Natural killer cell (primary cell): ENCODE data around the gene MOCOS. TPM values are rescaled to one million over a fixed set of nuclear protein-coding genes. Genes with fewer than 3 reads are reported as not detected.

Experiments
- ATAC-seq, 3 donors: fragments of 150-1000 bp in 2 of 3; fragments of 200-7000 bp in 1 of 3; cut with Tn5 transposase; 1 replicate in 1 of 3; 2 replicates in 2 of 3; pipeline ENCODE4 v1.10.0; 2021; ENCODE audit warnings: mild to moderate bottlenecking in 2 of 3, moderate library complexity in 2 of 3
- DNase-seq, 2 donors: peaks; one replicate each; pipeline versions ENCODE4 v3.0.0 to v3.0.0-alpha.2; 2013 to 2021; ENCODE audit warnings: mixed read lengths in 1 of 2
- H3K27ac ChIP-seq: one replicate; pipeline ENCODE4 v1.5.1; 2013; ENCODE audit warnings: mild to moderate bottlenecking, low read length
- H3K27me3 ChIP-seq: one replicate; pipeline ENCODE4 v1.6.1; 2013; ENCODE audit warnings: low read length; ENCODE audit not compliant: control insufficient read depth, insufficient read depth
- H3K36me3 ChIP-seq: one replicate; pipeline ENCODE4 v1.6.1; 2013; ENCODE audit warnings: low read length; ENCODE audit not compliant: control insufficient read depth, insufficient read depth
- H3K4me1 ChIP-seq: one replicate; pipeline ENCODE4 v1.6.1; 2013; ENCODE audit warnings: low read length; ENCODE audit not compliant: control insufficient read depth, insufficient read depth
- H3K4me3 ChIP-seq: one replicate; pipeline ENCODE4 v1.5.1; 2013; ENCODE audit warnings: low read length
- H3K9me3 ChIP-seq: one replicate; pipeline ENCODE4 v1.6.1; 2013; ENCODE audit warnings: low read length; ENCODE audit not compliant: control insufficient read depth, insufficient read depth
- H3K27ac Mint-ChIP-seq, 2 donors: one replicate each; pipeline ENCODE4 v1.8.0; 2022; ENCODE audit warnings: mild to moderate bottlenecking in 2 of 2, mixed read lengths in 2 of 2, moderate library complexity in 1 of 2
- H3K27me3 Mint-ChIP-seq, 2 donors: one replicate each; pipeline ENCODE4 v1.8.0; 2022; ENCODE audit warnings: low read depth in 2 of 2, mixed read lengths in 2 of 2
- H3K36me3 Mint-ChIP-seq: one replicate; pipeline ENCODE4 v1.8.0; 2022; ENCODE audit warnings: mixed read lengths
- H3K4me1 Mint-ChIP-seq, 2 donors: one replicate each; pipeline ENCODE4 v1.8.0; 2022; ENCODE audit warnings: mixed read lengths in 2 of 2
- H3K4me3 Mint-ChIP-seq: one replicate; pipeline ENCODE4 v1.8.0; 2022; ENCODE audit warnings: mild to moderate bottlenecking, moderate library complexity, mixed read lengths
- H3K9me3 Mint-ChIP-seq, 2 donors: one replicate each; pipeline ENCODE4 v1.8.0; 2022; ENCODE audit warnings: mixed read lengths in 2 of 2
- WGBS: methylation state at CpG from one replicate; pipeline ENCODE4 v1.1.7; 2013; ENCODE audit warnings: missing lambda C conversion rate; ENCODE audit not compliant: insufficient coverage; 5-methylcytosine and 5-hydroxymethylcytosine counted together
- intact Hi-C: fragments of 100-400 bp; cut with micrococcal nuclease; formaldehyde crosslinking; loops from one replicate; pipeline ENCODE4 v1.14.2; 2022
- total RNA-seq, 4 donors: library from RNA; stranded (reverse); fragments of 120-200 nt in 1 of 4; gene quantifications; one replicate each; pipeline versions ENCODE4 v1.2.3 to v1.2.4, GENCODE V29; 2013 to 2022
- TF ChIP-seq, protein P1 (sequence below): fragments of 200-600 bp; IDR thresholded peaks from one replicate; pipeline ENCODE4 v1.8.0; 2022; ENCODE audit warnings: antibody characterized with exemption

MOCOS gene
- total RNA-seq, 3 donors from 2014 or later (not counting 1 experiment from before 2014, with no cell fraction given) = 0.10 to 0.24 (median 0.16) TPM

DNA sequence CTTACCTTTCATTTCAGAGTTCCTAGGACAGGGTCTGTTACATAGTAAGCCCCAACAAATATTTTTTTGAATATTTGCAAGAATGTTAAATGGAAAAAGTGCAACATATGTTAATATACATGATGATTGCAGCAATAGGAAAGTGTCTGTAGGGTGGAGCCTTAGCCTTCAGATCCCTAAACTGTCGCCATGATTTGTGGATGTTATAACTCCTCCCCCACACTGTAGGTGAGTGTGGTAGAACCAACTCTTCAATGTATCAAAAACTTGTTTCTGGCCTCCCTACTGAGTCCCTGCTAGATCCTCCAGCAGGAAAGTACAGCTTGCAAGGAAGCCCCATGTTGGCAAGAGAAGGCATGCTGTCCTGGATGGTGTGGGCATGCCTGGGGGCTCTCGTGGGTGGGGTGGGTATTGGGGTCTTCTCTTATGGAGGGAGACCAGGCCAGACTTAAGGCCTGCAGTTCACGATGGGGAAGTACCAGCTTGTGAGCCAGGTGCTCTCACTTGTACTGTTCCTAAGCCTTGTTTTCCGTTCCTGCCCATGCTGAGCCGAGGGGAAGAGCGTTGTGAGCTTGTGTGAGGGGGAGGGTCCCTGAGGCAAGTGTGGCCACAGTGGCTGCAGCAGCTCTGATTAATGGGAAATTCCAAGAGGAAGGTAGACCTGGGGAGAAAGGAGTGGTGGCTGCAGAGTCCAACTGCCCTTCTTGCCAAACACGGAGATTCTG, 121.6 kb downstream of the MOCOS start:
- H3K27me3 Mint-ChIP-seq = peaks cover 30 to 35% of the 10 kb centered on the region in 2 donors
- Histone ChIP-seq H3K27me3 (no peaks in the 10 kb centered on the region), H3K4me3 (no peak overlapping the region), H3K4me1 (no peaks in the 10 kb centered on the region), H3K9me3 (no peaks in the 10 kb centered on the region), H3K36me3 (no peaks in the 10 kb centered on the region), H3K27ac (no peak overlapping the region)
- ATAC-seq (no peak), DNase-seq (no peak)
- TF ChIP-seq, protein P1, sequence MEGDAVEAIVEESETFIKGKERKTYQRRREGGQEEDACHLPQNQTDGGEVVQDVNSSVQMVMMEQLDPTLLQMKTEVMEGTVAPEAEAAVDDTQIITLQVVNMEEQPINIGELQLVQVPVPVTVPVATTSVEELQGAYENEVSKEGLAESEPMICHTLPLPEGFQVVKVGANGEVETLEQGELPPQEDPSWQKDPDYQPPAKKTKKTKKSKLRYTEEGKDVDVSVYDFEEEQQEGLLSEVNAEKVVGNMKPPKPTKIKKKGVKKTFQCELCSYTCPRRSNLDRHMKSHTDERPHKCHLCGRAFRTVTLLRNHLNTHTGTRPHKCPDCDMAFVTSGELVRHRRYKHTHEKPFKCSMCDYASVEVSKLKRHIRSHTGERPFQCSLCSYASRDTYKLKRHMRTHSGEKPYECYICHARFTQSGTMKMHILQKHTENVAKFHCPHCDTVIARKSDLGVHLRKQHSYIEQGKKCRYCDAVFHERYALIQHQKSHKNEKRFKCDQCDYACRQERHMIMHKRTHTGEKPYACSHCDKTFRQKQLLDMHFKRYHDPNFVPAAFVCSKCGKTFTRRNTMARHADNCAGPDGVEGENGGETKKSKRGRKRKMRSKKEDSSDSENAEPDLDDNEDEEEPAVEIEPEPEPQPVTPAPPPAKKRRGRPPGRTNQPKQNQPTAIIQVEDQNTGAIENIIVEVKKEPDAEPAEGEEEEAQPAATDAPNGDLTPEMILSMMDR = no peak
- H3K27ac Mint-ChIP-seq = no peak overlapping the region
- H3K9me3 Mint-ChIP-seq = no peaks in the 10 kb centered on the region
- no peaks in the 10 kb centered on the region for H3K4me1 Mint-ChIP-seq
- H3K4me3 Mint-ChIP-seq = no peak overlapping the region
- intact Hi-C loops = no loop called here
- whole genome bisulfite sequencing = 72% methylated on average over 6 of the region's 7 CpGs
- no peaks in the 10 kb centered on the region for H3K36me3 Mint-ChIP-seq

DNA sequence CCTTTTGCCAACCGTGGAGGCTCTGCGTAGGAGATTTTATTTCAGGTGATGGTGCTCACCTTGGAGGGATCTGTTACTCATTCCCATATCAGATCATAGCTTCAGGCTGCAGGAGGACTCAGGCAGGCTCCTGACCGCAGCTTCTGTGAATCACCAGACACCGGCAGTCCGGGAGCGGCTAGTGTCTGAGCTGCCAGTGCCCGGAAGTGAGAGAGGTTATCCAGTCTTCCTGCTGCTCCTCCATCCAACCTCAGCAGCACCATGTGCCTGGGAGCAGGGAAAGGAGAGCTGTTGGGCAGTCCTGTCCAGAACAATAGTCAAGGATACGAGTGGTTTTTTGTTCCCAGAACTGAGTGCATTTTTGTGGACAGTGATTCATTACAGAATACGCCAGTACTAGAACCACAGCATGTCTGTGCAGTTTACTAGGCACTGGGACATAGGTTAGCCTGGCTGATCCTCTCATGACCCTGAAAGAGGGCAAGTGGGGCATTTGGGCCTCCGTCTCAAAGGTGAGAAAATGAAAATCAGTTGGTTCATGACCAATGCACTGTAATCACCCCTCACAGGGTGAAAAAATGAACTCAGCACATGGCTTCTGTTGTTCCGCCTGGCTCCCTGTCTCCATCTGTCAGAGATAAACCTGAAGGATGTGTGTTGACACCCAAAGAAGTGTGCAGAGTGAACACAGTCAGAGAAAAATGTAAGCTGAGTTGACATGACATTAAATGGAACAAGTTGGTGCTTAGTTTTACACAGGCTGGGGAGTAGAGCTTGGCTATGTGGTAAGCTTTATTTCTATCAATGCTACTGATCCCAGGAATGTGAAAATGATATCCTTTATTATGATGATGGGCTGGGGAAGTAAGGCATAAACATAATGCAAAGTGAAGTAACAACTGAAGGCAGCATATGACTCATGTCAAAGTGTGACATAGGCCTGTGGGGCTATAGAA, 122.4 kb downstream of the MOCOS start:
- Mint-ChIP-seq H3K27me3 (peaks cover 28 to 30% of the 10 kb centered on the region in 2 donors), H3K4me3 (no peak overlapping the region), H3K4me1 (no peaks in the 10 kb centered on the region), H3K27ac (no peak overlapping the region), H3K36me3 (no peaks in the 10 kb centered on the region), H3K9me3 (no peaks in the 10 kb centered on the region)
- Histone ChIP-seq H3K4me3 (no peak overlapping the region), H3K9me3 (no peaks in the 10 kb centered on the region), H3K27me3 (no peaks in the 10 kb centered on the region), H3K27ac (no peak overlapping the region), H3K4me1 (no peaks in the 10 kb centered on the region), H3K36me3 (no peaks in the 10 kb centered on the region)
- 80% methylated on average over 11 of the region's 11 CpGs for WGBS
- DNase-seq (no peak), ATAC-seq (no peak)
- intact Hi-C loops = no loop called here
- TF ChIP-seq, protein P1 = no peak

GRCh38 chr18:36311026-36311570, 123.8 kb downstream of the MOCOS start:
- ATAC-seq (no peak), DNase-seq (no peak)
- Mint-ChIP-seq H3K4me3 (no peak overlapping the region), H3K27ac (no peak overlapping the region), H3K9me3 (no peaks in the 10 kb centered on the region), H3K27me3 (peaks cover 17 to 19% of the 10 kb centered on the region in 2 donors), H3K36me3 (no peaks in the 10 kb centered on the region), H3K4me1 (no peaks in the 10 kb centered on the region)
- no peaks in the 10 kb centered on the region for H3K9me3 ChIP-seq
- H3K4me1 ChIP-seq = no peaks in the 10 kb centered on the region
- H3K27me3 ChIP-seq = no peaks in the 10 kb centered on the region
- no peak overlapping the region for H3K4me3 ChIP-seq
- H3K36me3 ChIP-seq = no peaks in the 10 kb centered on the region
- TF ChIP-seq, protein P1 = no peak
- 85% methylated on average over 5 of the region's 5 CpGs for WGBS
- intact Hi-C loops = no loop called here
- no peak overlapping the region for H3K27ac ChIP-seq
